Neural crest cell (in vitro differentiated cells): ENCODE data around the gene CERS6. TPM values are rescaled to one million over a fixed set of nuclear protein-coding genes. Genes with fewer than 3 reads are reported as not detected.
"Not testable (repeated sequence)": the region's sequence is repeated elsewhere in the genome, so short reads cannot be mapped to it uniquely, and the experiment has no call there.

Experiments used
- DNase-seq: peaks from one replicate; pipeline ENCODE4 v3.0.0; 2021; ENCODE audit warnings: low read depth, mixed read lengths, low spot score
- H3K27ac Mint-ChIP-seq: one replicate; pipeline ENCODE4 v1.8.0; 2021; ENCODE audit warnings: mild to moderate bottlenecking, mixed read lengths; ENCODE audit not compliant: unreplicated experiment
- H3K27me3 Mint-ChIP-seq: 2 replicates; pipeline ENCODE4 v1.8.0; 2021; ENCODE audit warnings: low read depth, mild to moderate bottlenecking, mixed read lengths
- H3K36me3 Mint-ChIP-seq: 2 replicates; pipeline ENCODE4 v1.8.0; 2021; ENCODE audit warnings: low read depth, mild to moderate bottlenecking, mixed read lengths
- H3K4me1 Mint-ChIP-seq: 2 replicates; pipeline ENCODE4 v1.8.0; 2021; ENCODE audit warnings: mixed read lengths
- H3K4me3 Mint-ChIP-seq: one replicate; pipeline ENCODE4 v1.8.0; 2021; ENCODE audit warnings: mild to moderate bottlenecking, mixed read lengths
- H3K9me3 Mint-ChIP-seq: 2 replicates; pipeline ENCODE4 v1.8.0; 2021; ENCODE audit warnings: mixed read lengths
- CTCF ChIP-seq: fragments of 200-600 bp; sonication (generic); conservative IDR thresholded peaks from 2 replicates; pipeline ENCODE4 v1.5.0; 2021; ENCODE audit warnings: antibody characterized with exemption, mild to moderate bottlenecking
- total RNA-seq: library from RNA; stranded (reverse); gene quantifications from 2 replicates; pipeline ENCODE4 v1.2.1, GENCODE V29; 2021

The CERS6 gene
- total RNA-seq, 1 donor from 2014 or later = 27.4 TPM

- no peak for TF ChIP-seq CTCF
- peaks cover 10% of the 10 kb centered on the region for H3K9me3 Mint-ChIP-seq
- DNase-seq = no peak
- H3K4me1 Mint-ChIP-seq = no peaks in the 10 kb centered on the region
- peaks cover 8% of the 10 kb centered on the region for H3K36me3 Mint-ChIP-seq
- no peak overlapping the region for H3K27ac Mint-ChIP-seq
- no peaks in the 10 kb centered on the region for H3K27me3 Mint-ChIP-seq
- H3K4me3 Mint-ChIP-seq = no peak overlapping the region
Observed at GRCh38 chr2:168650781-168651180, 194.7 kb downstream of the CERS6 start.

- DNase-seq = no peak
- no peak for TF ChIP-seq CTCF
- Mint-ChIP-seq H3K27ac (no peak overlapping the region), H3K4me3 (no peak overlapping the region), H3K4me1 (no peaks in the 10 kb centered on the region), H3K9me3 (peaks cover 5% of the 10 kb centered on the region), H3K27me3 (no peaks in the 10 kb centered on the region), H3K36me3 (peaks cover 7% of the 10 kb centered on the region)
Observed at GRCh38 chr2:168652997-168653921, 197.2 kb downstream of the CERS6 start.

GRCh38 chr2:168654705-168655104, 198.6 kb downstream of the CERS6 start:
- H3K27me3 Mint-ChIP-seq = no peaks in the 10 kb centered on the region
- no peaks in the 10 kb centered on the region for H3K4me1 Mint-ChIP-seq
- H3K9me3 Mint-ChIP-seq = peaks cover 5% of the 10 kb centered on the region
- TF ChIP-seq CTCF = no peak
- H3K27ac Mint-ChIP-seq = no peak overlapping the region
- no peak for DNase-seq
- H3K4me3 Mint-ChIP-seq = no peak overlapping the region
- peaks cover 7% of the 10 kb centered on the region for H3K36me3 Mint-ChIP-seq

- Mint-ChIP-seq H3K27me3 (no peaks in the 10 kb centered on the region), H3K27ac (no peak overlapping the region)
Observed at GRCh38 chr2:168655207-168655606, 199.1 kb downstream of the CERS6 start.

GRCh38 chr2:168657378-168657777, 201.3 kb downstream of the CERS6 start:
- H3K9me3 Mint-ChIP-seq, DNase-seq, H3K4me3 Mint-ChIP-seq, H3K27me3 Mint-ChIP-seq, H3K27ac Mint-ChIP-seq, H3K36me3 Mint-ChIP-seq: not testable (repeated sequence)
- H3K4me1 Mint-ChIP-seq = peaks cover 21% of the 10 kb centered on the region

More at GRCh38 chr2:168655207-168655606, 199.1 kb downstream of the CERS6 start:
- no peak for DNase-seq
- TF ChIP-seq CTCF = no peak
- Mint-ChIP-seq H3K4me1 (peaks cover 2% of the 10 kb centered on the region), H3K4me3 (no peak overlapping the region), H3K36me3 (peaks cover 7% of the 10 kb centered on the region), H3K9me3 (peaks cover 5% of the 10 kb centered on the region)

- peaks cover 28% of the 10 kb centered on the region for H3K4me1 Mint-ChIP-seq
- no peak overlapping the region for H3K27ac Mint-ChIP-seq
- peaks cover 5% of the 10 kb centered on the region for H3K9me3 Mint-ChIP-seq
- no peak for DNase-seq
- H3K4me3 Mint-ChIP-seq = no peak overlapping the region
- H3K27me3 Mint-ChIP-seq = no peaks in the 10 kb centered on the region
- peaks cover 7% of the 10 kb centered on the region for H3K36me3 Mint-ChIP-seq
- no peak for TF ChIP-seq CTCF
Observed at GRCh38 chr2:168658706-168659105, 202.6 kb downstream of the CERS6 start.
